Sigmoid colon (tissue), 7 donors: ENCODE measurements around the gene MSL2. TPM values are rescaled to one million over a fixed set of nuclear protein-coding genes. Genes with fewer than 3 reads are reported as not detected.

Source experiments
- DNase-seq: peaks from one replicate; pipeline ENCODE4 v3.0.0-alpha.2; 2019
- H3K27ac ChIP-seq, 4 donors: fragments of 200-600 bp; sonication (generic); one replicate each; pipeline ENCODE4 v1.5.1; 2016 to 2019; ENCODE audit warnings: mild to moderate bottlenecking in 1 of 4
- H3K27me3 ChIP-seq, 3 donors: fragments of 200-600 bp; sonication (generic); one replicate each; pipeline ENCODE4 v1.5.1; 2019; ENCODE audit warnings: mild to moderate bottlenecking in 1 of 3
- H3K36me3 ChIP-seq, 4 donors: fragments of 200-600 bp; sonication (generic); one replicate each; pipeline ENCODE4 v1.5.1; 2016 to 2019
- H3K4me1 ChIP-seq, 4 donors: fragments of 200-600 bp; sonication (generic); one replicate each; pipeline ENCODE4 v1.5.1; 2017 to 2019
- H3K4me3 ChIP-seq, 4 donors: fragments of 200-600 bp; sonication (generic); one replicate each; pipeline ENCODE4 v1.5.1; 2017 to 2019; ENCODE audit warnings: mild to moderate bottlenecking in 2 of 4, moderate library complexity in 1 of 4
- H3K9me3 ChIP-seq, 4 donors: fragments of 200-600 bp in 3 of 4; sonication (generic) in 3 of 4; one replicate each; pipeline versions ENCODE4 v1.5.1 to v1.6.1; 2013 to 2019
- EP300 ChIP-seq, 4 donors: sonication (generic); formaldehyde crosslinking; IDR thresholded peaks; one replicate each; pipeline ENCODE4 v1.6.1; 2017; ENCODE audit warnings: antibody characterized with exemption in 4 of 4
- POLR2A ChIP-seq, 2 donors: fragments of 450-650 bp; IDR thresholded peaks; one replicate each; pipeline ENCODE4 v1.6.1; 2016; ENCODE audit warnings: antibody characterized with exemption in 2 of 2, mild to moderate bottlenecking in 2 of 2, moderate library complexity in 2 of 2
- POLR2AphosphoS5 ChIP-seq, 4 donors: sonication (generic); formaldehyde crosslinking; IDR thresholded peaks; one replicate each; pipeline ENCODE4 v1.6.1; 2017; ENCODE audit warnings: antibody characterized with exemption in 4 of 4
- WGBS, 2 donors: extraction: QIAGEN DNeasy Blood & Tissue Kit; methylation state at CpG; one replicate each; pipeline ENCODE4 v1.1.7; 2013; 5-methylcytosine and 5-hydroxymethylcytosine counted together
- intact Hi-C: fragments of 100-400 bp; cut with DNase I; formaldehyde crosslinking; loops from one replicate; pipeline ENCODE4 v1.15.1; 2023
- polyA plus RNA-seq, 3 donors: library from polyadenylated mRNA; stranded (reverse); fragments of 200-250 nt; gene quantifications; one replicate each; pipeline ENCODE4 v1.2.3, GENCODE V29; 2013
- total RNA-seq, 4 donors: library from RNA; depleted of rRNA; stranded (reverse); fragments of >200 nt; gene quantifications; one replicate each; pipeline ENCODE4 v1.1.0, GENCODE V29; 2016
- TF ChIP-seq, protein P1 (sequence below), 4 experiments: fragments of 450-650 bp in 3 of 4; fragments of 200-600 bp in 1 of 4; IDR thresholded peaks; one replicate each; pipeline ENCODE4 v1.5.1; 2016 to 2019; ENCODE audit warnings: antibody characterized with exemption in 4 of 4, mild to moderate bottlenecking in 3 of 4, moderate library complexity in 2 of 4
- donor health status: healthy with polysubstance abuse.
- donor health status: Bipolar disorder and iron deficiency.
- donor health status: healthy.

MSL2 gene
- total and polyA plus RNA-seq, 7 donors: 3.2 to 23.9 (median 18.7) TPM

DNA sequence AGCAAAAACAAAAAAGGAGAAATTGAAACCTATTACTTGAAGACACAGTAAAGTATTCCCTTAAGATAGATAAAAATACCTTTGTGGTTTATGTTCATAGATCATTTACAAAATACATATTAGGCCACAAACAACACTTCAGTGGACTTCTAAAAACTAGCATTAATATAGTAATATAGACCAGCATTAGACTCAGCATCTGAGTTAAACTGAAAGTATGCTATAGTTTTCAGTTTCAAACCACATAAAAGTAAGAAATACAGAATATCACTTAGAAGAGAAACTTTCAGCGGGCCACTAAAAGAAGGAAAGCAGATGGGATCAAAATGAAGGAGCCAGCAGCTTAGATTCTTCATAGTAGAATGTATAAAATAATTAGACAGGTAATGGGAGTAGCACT, 86.6 kb downstream of the MSL2 start:
- Histone ChIP-seq H3K36me3 (peaks cover 0 to 56% (median 6%) of the 10 kb centered on the region in 4 donors), H3K27me3 (no peaks in the 10 kb centered on the region), H3K27ac (no peak overlapping the region), H3K4me1 (no peaks in the 10 kb centered on the region), H3K4me3 (no peak overlapping the region), H3K9me3 (no peaks in the 10 kb centered on the region)
- intact Hi-C loops: no loop called here
- TF ChIP-seq, protein P1, sequence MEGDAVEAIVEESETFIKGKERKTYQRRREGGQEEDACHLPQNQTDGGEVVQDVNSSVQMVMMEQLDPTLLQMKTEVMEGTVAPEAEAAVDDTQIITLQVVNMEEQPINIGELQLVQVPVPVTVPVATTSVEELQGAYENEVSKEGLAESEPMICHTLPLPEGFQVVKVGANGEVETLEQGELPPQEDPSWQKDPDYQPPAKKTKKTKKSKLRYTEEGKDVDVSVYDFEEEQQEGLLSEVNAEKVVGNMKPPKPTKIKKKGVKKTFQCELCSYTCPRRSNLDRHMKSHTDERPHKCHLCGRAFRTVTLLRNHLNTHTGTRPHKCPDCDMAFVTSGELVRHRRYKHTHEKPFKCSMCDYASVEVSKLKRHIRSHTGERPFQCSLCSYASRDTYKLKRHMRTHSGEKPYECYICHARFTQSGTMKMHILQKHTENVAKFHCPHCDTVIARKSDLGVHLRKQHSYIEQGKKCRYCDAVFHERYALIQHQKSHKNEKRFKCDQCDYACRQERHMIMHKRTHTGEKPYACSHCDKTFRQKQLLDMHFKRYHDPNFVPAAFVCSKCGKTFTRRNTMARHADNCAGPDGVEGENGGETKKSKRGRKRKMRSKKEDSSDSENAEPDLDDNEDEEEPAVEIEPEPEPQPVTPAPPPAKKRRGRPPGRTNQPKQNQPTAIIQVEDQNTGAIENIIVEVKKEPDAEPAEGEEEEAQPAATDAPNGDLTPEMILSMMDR (IDR thresholded peaks at IDR 0.05): no peak
- TF ChIP-seq POLR2A (IDR thresholded peaks at IDR 0.05) (no peak), POLR2AphosphoS5 (IDR thresholded peaks at IDR 0.05) (no peak), EP300 (IDR thresholded peaks at IDR 0.05) (no peak)
- no peak for DNase-seq
- 64 to 87% methylated on average over 1 of the region's 1 CpG for WGBS, 2 donors

DNA sequence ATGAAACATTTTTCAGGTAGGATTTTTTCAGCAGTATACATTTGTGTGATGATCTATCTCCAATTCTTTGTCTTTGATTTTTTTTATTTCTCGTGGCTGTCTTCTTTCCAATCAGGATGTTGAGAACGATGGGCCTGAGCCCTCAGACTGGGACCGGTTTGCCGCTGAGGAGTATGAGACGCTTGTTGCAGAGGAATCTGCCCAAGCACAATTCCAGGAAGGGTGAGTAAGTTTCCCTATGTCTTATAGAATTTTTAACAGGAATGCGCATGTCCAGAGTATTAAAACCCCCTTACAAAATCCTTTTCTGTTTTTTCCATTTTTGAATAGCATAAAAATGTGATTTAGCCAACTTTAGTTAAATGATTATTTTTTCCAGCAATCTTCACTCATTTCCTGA, 90.0 kb downstream of the MSL2 start:
- Histone ChIP-seq H3K27ac (no peak overlapping the region), H3K9me3 (no peaks in the 10 kb centered on the region), H3K4me1 (no peaks in the 10 kb centered on the region), H3K36me3 (peaks cover 0 to 63% (median 11%) of the 10 kb centered on the region in 4 donors), H3K4me3 (no peak overlapping the region), H3K27me3 (no peaks in the 10 kb centered on the region)
- no peak for DNase-seq
- WGBS, 2 donors: 94 to 97% methylated on average over 6 of the region's 6 CpGs
- TF ChIP-seq, protein P1 (IDR thresholded peaks at IDR 0.05): no peak
- TF ChIP-seq POLR2AphosphoS5 (IDR thresholded peaks at IDR 0.05) (no peak), EP300 (IDR thresholded peaks at IDR 0.05) (no peak), POLR2A (IDR thresholded peaks at IDR 0.05) (no peak)
- intact Hi-C loops: no loop called here

DNA sequence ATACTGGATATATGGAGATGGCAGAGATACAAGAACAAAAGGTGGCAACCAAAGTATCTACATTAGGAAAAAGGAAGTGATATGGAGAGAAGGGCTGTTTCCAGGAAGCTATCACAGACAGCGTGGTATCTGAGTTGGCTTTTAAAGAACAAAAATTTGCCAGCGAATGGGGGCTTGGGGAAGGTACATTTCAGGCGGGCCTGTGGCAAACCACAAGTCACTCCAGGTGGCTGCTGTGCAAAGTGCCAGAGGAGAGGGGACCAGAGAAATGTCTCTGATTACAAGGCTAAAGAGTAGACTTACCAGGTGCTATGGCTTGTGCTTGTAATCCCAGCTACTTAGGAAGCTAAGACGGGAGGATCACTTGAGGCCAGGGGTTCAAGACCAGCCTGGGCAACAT, 91.1 kb downstream of the MSL2 start:
- Histone ChIP-seq H3K27ac (no peak overlapping the region), H3K4me3 (no peak overlapping the region), H3K4me1 (no peaks in the 10 kb centered on the region), H3K36me3 (peaks cover 0 to 56% (median 11%) of the 10 kb centered on the region in 4 donors), H3K9me3 (no peaks in the 10 kb centered on the region), H3K27me3 (no peaks in the 10 kb centered on the region)
- 64 to 92% methylated on average over 4 of the region's 4 CpGs for WGBS, 2 donors
- intact Hi-C loops: no loop called here
- no peak for DNase-seq
- TF ChIP-seq, protein P1 (IDR thresholded peaks at IDR 0.05): no peak
- TF ChIP-seq EP300 (IDR thresholded peaks at IDR 0.05) (no peak), POLR2AphosphoS5 (IDR thresholded peaks at IDR 0.05) (no peak), POLR2A (IDR thresholded peaks at IDR 0.05) (no peak)

Other genes with a start within 250 kb of the MSL2 start
- gene PPP2R3A, start 230.6 kb downstream of the MSL2 start, total RNA-seq: 10 to 100 TPM; 32.9 to 49.0 (median 36.8) TPM
- 1 to 10 TPM; 4.0 to 8.1 (median 6.6) TPM for gene PPP2R3A, start 230.6 kb downstream of the MSL2 start, polyA plus RNA-seq
- gene PCCB, start 54.0 kb upstream of the MSL2 start, total RNA-seq: 10 to 100 TPM; 24.8 to 33.9 (median 29.0) TPM
- gene PCCB, start 54.0 kb upstream of the MSL2 start, polyA plus RNA-seq: 10 to 100 TPM; 31.2 to 64.3 (median 32.9) TPM